NCI-H146 treated with DMSO at 0.1 percent for 48 hours (cell line): ENCODE results near the gene MFF.
"Not testable (repeated sequence)": the region's sequence is repeated elsewhere in the genome, so short reads cannot be mapped to it uniquely, and the experiment has no call there.

ENCODE experiments used
- DNase-seq: peaks from one replicate; lab custom pipeline; 2025; ENCODE audit not compliant: unreplicated experiment; lab: John Stamatoyannopoulos, UW

Gene MFF

DNA sequence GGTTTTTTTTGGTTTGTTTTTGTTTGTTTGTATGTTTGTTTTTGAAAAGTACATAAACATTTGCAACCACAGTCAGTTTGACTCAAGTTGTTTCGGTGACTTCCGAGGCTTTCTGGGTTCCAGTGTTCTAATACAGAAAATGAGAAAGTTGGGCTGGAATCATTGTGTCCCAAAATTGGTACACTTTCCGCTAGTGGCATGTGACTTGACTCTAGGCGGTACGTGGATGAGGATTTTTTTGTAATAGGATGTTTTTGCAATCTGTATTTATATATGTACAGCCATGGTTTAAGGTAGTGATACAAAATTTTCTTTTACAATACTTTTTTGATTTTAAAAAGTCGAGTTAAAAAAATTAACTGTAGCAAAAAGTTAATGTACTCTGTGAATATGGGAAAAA, 1.7 kb downstream of the MFF start:
- no peak for DNase-seq

DNA sequence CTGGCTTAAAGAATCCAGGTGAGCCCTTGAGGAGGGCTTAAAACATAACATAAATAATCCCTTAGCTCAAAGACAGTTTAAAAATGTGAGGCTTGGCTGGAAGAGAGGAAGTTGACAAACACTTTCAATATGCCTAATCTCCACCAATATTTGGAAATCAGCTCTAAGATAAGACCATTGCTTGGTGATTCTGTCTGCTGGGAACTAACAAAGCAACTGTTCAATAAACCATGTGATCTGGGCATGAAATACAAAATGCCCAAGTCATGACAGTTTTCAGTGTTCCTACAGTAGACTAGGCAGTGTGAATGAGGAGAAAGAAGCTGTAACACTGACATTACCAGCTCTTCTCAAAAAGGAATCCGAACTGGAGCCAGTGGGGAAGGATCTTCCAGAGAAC, 10.7 kb downstream of the MFF start:
- no peak for DNase-seq

DNA sequence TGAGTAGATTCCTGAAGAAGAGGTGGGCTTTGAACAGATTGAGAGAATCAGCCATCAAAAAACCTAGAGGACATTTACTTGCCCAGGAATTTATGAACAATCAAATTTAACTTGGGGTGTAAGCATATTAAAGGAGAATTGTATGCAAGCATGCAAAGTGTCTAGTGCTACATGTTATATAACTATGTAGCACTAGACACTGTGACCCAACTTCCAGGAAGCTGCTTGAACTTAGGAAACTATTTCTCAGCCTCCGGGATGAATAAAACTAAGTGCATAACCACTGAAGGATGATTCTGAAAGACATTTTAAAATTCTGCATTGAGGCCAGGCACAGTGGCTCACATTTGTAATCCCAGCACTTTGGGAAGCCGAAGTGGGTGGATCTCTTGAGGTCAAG, 12.4 kb downstream of the MFF start:
- DNase-seq, result no peak

DNA sequence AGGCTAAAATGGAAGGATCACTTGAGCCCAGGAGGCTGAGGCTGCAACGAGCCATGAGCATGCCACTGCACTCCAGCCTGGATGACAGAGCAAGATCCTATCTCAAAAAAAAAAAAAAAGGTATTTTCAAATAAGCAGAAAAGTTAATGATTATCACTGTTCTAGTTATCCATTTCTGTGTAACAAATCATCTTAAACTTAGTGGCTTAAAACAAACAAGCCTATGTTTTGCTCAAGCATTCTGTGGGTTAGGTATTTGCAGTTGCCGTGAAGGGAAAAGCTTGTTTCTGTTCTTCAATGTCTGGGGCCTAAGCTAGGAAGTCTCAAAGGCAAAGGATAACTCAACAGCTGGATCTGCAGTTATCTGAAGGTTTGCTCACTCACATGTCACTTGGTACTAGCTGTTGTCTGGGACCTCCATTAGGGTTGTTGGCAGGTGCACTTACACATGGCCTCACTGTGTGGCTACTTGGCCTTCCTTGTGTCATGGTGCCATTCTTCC, 14.1 kb downstream of the MFF start:
- DNase-seq, result no peak

DNA sequence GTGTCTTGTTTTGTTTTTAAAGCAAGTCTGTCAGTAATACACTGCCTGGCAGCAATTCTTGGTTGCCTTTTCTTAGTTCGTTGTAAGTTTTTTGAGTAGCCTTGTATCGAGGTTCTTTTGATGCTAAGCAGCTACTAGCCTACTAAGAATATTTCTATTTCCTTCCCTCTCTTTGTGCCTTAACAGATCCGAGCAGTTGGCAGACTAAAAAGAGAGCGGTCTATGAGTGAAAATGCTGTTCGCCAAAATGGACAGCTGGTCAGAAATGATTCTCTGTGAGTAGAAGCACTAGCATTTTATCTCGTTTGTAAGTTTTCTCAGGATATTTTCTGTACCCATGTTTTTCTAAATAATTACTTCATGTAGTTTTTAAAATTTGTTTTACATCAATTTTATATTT, 15.1 kb downstream of the MFF start:
- DNase-seq, result no peak

DNA sequence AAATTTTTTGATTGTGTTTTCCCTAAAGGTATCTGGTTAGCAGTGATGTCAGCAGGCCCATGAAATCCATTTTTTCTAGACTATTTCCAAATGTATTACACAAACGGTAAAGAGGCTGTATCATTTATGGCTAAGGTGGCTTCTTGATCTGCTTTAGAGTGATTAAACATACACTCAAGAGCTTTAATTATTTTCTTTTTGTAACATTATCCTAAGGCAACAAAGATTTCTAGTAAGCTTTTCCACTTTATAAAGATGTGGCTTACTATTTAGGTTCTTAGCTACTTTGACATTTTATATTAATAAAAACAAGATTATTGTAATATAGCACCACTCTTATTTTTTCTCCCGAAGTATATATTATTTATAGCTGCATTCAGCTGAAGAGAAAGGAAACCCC, 16.5 kb downstream of the MFF start:
- no peak for DNase-seq

DNA sequence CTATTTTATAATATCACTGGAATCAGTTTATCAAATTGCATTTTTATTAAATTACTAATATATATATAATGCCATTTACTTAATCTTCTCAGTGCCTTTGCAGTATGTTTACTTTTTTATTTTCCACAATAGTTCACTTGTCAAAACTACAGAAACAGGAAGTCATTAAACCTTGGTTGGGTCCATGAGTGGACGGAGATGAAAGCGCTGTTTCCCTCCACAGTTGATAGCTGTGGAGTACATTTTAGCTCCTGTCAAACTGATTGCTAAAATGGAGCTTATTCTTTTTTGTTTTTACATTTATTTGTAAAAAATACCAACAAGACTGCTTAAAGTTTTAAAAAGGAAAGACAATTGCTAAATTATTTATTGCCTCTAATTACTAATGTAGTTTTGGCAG, 19.2 kb downstream of the MFF start:
- DNase-seq, result no peak

DNA sequence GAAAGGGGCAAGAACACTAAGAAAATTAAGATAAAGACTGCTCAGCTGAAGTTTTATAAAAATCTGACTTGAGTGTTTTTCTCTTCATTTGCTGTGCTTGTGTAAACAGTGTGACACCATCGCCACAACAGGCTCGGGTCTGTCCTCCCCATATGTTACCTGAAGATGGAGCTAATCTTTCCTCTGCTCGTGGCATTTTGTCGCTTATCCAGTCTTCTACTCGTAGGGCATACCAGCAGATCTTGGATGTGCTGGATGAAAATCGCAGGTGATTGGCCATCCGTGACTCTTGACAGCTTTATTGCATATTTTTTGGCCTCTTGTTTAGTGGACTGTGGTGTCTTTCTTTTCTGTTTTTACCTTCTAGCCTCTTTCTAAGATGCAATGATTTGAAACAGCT, 22.1 kb downstream of the MFF start:
- DNase-seq, result no peak

DNA sequence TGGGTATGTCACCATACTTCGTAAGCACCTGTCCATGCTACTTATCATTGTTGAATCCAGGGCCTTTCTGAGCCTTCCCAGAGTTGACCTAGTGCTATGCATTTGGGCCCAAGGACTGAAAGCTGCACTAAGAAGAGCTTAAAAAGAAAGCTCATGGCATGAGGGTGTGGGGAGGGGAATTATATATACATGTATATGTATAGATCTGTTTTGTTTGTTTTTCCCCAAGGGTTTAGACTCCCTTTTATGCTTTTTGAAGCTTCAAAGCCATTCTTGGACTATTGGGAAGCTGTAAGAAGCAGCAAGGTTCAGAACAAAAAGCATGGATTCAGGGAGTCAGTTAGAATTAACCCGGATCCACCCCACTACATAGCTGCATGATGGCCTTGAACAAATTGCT, 23.3 kb downstream of the MFF start:
- DNase-seq, result no peak

DNA sequence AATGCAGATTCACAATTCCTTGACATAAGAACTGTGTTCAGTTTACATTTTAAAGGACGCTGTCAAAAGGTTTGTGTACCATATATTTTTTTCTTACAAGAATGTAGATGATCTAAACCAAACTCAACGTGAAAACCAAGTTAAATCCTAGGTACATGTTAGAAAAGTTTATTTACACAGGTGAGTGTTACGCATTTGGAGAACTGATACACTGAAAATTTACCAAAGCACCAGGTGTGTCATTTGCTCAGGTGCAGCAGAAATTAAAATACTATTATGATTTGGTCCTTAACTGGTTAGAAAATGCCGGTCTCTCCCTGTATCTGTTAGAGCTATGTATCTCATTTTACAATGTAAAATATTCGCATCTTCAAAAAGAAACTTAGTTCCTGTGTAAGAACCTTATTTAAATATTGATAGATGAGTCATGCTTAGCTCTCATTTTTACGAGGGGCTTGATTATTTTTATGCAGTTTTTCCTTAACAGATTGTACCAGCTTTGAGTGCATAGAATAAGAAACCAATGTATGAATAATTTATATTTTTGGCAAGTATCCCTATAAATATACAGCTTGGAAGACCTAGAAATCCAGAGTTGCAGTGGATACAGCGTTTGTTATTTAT, 25.1 kb downstream of the MFF start:
- DNase-seq, result no peak

DNA sequence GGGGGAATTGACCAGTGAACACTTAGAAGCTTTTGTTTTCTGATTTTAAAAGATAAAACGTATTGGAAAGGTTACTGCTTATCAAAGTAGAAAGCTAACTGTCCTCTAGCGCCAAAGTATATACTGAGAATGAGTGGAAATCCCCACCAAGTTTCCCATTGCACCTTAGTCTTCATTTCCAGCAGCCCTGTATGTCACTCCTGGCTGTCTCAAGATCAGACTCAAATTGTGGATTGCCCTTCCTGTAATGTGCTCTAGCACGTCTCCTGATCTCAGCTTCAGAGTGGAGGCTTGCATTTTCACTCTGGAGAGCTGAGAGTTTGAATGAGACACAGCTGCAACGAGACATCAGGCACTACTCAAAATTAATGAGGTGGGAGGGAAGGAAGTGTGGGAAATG, 26.6 kb downstream of the MFF start:
- DNase-seq, result no peak

DNA sequence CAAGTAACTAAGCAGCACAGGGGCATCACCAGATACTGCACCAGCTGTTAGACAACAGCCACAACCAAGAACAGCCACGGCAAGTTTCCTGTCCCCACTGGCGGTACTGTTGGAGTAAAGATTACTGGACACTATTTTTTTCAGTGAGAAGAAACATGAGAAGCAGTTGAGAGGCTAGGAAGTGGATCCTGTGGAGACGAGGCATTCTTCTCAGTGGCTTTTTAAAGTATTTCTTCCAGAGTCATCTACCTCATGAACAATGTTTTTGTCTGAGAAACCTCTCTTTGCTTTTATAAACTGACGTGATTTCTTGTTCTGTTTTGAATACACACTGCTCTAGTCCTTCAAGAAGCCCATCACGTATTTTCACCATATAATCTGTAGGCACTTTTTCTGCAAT, 35.3 kb downstream of the MFF start:
- no peak for DNase-seq

DNA sequence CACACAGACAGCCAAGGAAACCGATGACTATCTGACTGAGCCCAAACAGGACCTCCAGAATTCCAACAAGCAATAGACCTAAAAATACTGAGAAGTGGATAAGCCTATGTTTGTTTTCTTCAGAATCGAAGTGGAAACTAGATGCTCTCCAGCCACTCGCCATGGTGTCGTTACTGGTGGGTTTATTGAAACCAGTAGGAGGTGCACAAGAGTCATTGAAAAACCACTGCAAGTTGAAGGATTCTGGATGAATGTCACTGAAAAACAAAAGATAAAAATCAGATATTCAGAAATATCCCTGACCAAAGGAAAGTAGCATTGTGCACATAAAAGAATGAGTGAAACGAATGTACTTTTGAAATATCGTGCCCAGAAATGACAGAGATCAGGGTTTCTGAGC, 38.7 kb downstream of the MFF start:
- no peak for DNase-seq

DNA sequence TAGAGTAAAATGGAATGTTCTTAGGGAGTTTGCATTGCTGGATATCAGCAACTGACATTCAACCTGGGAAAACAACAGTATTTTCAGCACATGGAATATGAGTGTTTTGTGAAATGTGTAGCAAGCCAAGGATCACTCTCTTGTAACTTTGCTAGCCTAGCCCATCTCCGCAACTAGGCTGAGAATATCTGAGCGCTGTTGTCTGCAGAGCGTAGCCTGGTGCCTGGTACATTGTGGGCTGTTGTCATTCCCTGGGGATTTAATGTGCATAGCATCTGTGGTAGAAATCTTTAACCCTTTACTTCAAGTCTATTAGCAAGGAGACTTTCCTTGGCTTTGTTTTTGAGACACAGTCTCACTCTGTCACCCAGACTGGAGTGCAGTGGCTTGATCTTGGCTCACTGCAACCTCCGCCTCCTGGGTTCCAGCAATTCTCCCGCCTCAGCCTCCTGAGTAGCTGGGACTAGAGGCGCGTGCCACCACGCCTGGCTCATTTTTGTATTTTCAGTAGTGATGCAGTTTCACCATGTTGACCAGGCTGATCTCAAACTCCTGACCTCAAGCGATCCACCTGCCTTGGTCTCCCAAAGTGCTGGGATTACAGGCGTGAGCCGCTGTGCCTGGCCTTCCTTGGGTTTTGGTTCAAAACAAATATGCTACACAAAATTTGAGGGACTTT, 39.7 kb downstream of the MFF start:
- not testable (repeated sequence) for DNase-seq

DNA sequence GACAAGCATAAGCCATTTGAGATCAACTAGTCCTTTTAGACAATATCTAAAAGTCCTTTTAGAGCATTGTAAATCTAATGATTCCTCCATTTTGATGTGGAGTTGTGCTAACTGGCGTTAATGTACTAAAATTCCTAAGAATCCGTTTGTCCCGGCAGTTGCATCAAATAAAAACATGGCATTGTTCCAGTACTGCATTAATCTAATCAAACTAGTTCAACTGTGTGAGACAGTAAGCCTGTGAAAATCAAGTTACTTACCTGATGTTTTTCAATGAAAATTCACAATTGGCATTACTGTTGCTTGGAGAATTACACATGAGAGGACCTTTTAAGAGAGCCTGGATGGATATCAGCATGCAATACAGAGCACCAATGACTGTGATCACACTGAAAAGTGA, 40.8 kb downstream of the MFF start:
- DNase-seq, result no peak

DNA sequence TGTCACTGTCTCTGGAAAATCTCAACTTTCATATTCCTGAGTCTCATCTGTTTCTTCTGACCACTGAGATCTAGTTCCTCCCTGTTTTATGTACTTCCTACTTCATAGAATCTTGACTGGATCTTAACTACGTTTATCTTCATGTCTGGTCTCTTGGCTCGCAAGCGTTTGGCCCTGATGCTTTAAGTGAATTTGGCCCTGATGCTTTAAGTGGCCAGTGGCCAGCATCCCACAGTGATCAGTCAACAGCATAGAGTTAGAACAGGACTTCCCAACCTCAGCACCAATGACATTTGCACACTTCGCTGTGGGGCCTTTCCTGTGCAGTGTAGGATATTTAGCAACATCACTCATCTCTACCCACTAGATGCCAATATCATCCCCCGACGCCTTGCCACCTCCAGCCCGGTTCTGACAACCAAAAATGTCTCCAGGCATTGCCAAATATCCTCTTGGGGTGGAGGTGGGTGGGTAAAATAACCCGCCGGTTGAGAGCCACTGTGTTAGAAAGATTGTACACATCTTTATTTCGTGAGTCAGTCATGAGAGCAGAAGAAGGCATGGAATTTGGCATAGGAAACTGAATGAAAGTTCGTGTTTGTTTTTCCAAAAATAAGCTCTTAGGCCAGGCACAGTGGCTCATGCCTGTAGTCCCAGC, 41.8 kb downstream of the MFF start:
- no peak for DNase-seq

DNA sequence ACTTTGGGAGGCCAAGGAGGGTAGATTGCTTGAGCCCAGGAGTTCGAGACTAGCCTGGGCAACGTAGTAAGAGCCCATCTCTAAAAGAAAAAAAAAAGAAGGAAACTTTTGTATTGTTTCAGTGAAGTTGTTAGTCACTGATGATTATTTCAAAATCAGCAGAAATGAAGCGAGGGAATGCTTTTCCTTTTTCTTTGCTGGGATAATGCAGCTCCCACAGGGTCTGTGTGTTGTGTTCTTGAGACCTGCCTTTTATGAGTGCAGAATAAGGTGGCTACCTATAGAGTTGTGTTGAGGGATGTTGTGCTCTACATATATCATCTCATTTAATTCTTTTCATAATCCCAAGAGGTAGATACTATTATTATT, 42.4 kb downstream of the MFF start:
- DNase-seq, result no peak

DNA sequence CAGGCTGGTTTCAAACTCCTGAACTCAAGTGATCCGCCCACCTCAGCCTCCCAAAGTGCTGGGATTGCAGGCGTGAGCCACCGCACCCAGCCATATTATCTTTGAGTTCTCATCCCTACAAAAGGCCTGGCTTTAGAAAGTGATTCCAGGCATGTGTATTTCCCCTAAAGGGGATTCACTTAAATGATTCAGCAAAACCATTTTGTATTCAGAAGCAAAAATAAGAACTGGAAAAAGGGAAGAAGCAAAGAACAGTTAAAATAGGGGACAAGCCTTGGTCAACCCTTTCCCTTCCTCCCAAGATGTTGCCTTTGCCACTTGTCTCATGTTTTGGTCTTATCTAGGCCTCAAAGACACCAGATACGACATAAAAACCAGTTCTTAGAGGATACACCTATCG, 43.5 kb downstream of the MFF start:
- no peak for DNase-seq

DNA sequence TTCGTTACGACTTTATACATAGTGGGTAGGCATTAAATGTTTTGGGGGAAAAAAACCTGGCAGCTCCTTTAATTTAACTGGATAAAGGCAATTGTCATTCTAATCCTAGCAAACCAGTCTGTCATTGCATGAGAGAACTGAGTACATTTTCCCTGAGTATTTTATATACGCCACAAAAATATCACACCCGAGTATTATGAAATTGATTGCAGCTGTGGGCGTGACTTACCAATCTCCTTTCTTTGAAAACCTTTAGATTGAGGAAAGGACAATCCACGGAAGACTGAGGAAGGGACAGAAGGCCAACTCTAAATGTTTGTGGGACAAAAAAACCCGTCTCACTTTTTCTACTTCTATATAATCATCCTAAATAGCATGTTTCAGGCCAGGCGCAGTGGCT, 45.0 kb downstream of the MFF start:
- DNase-seq, result no peak

DNA sequence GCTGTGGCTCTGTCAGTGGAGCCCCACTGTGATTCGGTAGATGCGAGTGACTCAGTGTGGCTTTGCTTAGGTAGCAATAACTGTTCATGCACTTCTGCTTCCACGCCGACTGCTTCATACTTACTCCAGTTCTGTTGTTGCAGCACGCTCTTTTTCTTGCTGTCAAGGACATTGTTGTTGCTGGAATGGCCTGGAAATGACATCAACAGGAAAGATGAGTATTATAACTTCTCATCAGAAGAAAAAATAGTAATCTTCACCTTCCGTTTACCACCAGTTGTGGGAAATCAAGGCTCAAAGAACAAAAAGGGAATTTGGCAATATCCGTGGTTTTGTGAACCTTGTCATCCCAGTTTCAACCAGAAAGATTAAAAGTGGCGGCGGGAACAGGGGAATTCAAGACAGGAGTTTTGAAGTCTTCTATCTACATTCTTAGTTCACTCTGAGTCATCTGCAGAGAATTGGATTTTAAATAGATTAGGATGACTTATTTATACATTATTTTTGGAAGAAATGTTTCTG, 45.8 kb downstream of the MFF start:
- no peak for DNase-seq

DNA sequence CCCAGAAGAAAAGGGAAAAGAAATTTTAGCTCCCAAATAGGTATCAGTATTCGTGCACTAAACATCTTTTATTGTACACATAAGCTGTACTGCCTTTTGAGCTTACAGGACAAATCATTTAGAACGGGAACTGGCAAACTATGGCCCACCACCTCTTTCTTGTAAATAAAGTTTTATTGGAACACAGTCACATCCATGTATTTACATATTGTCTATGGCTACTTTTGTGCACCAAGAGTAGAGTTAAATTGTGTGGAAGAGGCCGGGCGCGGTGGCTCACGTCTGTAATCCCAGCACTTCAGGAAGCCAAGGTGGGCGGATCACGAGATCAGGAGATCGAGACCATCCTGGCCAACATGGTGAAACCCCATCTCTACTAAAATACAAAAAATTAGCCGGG, 48.3 kb downstream of the MFF start:
- no peak for DNase-seq

DNA sequence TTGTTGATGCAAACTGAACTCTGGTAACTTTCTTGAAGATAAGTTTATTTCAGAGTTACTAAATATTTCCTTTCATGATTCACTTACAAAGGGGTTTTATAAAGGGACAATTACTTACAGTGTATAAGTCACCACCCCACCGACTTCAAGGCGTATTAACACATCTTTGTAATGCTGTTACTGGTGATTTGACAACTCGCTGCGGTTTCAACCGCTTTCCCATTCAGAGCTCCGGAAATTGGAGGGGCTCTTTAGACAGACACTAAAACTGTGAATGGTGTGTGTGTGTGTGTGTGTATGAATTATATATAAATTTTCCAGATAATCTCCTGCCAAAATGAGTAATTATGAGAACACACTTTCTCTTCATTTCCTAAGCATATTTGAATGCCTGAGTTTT, 49.1 kb downstream of the MFF start:
- no peak for DNase-seq
